Epidermal melanocyte (primary cell): ENCODE results near the gene SPOP.
A peak's percentile ranks its signal among the peaks of the same experiment; 100 is the strongest.

ENCODE experiments used
- DNase-seq: peaks from one replicate; pipeline ENCODE4 v3.0.0; 2011; ENCODE audit warnings: low spot score; ENCODE audit not compliant: insufficient read length

The SPOP gene

GRCh38 chr17:49585422-49586027 is 92.4 kb downstream of the SPOP start:
- DNase-seq, result no peak

DNA sequence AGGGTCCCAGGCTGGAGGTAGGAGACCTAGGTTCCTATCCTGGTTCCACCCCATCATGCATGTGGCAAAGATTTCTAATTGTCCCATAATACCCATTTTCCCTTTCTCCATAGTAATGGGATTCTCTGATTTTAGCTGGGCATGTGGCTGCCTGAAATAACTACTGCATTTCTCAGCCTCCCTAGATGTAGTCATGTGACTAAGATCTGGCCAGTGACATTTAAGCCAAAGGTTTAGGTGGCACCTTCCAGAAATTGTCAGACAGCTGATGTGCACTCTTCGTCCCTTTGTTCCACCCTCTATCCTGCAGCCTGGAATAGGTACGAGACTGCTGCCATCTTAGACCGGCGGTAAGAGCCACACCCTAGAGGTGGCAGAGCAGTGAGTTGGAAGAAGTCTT is 94.0 kb downstream of the SPOP start:
- no peak for DNase-seq

DNA sequence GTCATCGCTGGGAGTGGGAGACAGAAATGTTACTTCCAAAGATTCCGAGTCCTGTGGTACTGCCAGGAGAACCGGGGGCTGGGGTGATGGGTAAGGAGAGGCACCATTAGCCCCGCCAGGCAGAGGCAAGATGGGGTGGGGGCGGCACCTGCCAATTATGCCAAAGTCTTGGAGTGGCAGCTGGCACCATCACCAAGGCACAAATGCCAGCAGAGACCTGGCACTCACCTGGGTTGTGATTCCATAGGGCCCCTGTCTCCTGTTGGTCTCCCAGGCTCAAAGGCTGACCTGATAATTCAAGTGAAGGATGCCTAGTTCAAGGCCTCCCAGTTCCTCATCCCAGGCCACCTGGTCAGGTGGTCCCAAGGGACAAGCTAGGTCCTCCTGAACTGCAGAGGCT is 94.7 kb downstream of the SPOP start:
- no peak for DNase-seq

DNA sequence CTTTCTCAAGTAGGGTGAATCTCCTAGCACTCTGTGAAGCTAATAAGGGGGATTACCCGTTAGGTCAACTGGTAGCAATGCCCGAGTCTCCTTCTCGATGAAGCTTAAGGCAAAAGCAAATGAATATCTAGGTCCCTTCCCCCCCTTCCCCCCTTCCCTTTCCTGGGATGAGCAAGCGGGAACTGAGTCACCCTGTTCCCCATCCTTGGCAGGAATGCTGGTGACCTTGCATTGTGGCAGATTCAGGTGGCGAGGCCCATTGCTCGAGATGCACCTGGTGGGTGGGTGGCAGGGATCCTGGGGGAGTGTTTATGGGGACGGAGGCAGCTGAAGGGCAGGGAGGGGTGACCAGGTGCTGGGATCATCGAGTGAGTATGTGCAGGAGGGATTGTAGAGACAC is 95.1 kb downstream of the SPOP start:
- no peak for DNase-seq

- no peak for DNase-seq
Measured at GRCh38 chr17:49582055-49582722, 95.7 kb downstream of the SPOP start.

DNA sequence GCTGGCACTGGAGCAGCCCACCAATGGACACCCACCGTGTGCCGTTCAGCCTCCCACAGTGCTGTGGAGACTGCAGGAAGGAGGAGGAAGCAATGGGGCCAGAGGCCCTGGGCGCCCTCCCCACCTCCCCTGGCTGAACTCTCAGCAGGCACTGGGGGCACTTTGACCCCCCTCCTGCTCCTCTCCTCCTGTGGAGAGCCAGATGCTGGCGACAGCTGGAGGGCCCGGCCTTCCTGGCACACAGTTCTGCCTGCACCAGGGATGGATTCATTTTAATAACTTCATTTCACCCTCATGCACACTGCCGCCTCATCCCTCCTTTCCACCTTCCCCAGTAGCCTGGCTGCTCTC is 96.3 kb downstream of the SPOP start:
- DNase-seq, result no peak

GRCh38 chr17:49580981-49581647 is 96.8 kb downstream of the SPOP start:
- no peak for DNase-seq

DNA sequence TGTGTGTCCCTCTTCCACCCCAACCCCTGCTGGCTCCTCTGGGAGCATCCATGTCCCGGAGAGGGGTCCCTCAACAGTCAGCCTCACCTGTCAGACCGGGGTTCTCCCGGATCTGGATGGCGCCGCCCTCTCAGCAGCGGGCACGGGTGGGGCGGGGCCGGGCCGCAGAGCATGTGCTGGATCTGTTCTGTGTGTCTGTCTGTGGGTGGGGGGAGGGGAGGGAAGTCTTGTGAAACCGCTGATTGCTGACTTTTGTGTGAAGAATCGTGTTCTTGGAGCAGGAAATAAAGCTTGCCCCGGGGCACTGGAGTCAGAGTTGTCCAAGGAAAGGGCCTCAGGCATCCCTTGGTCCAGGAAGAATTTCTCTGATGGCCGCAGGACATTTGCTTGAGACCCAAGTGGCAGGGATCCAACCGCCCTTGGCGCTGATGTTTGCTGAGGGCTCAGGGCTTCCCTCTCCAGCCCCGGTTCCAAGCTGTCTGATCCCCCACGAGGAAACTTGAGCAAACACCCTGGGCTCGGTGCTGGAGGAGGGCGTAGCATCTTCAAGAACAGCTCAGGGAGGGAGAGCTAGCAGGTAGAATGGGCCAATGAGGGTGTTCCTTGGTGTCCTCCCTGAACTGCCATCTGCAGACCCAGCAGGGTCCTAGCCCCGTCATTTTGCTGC is 97.7 kb downstream of the SPOP start:
- peak; percentile 66 for DNase-seq

DNA sequence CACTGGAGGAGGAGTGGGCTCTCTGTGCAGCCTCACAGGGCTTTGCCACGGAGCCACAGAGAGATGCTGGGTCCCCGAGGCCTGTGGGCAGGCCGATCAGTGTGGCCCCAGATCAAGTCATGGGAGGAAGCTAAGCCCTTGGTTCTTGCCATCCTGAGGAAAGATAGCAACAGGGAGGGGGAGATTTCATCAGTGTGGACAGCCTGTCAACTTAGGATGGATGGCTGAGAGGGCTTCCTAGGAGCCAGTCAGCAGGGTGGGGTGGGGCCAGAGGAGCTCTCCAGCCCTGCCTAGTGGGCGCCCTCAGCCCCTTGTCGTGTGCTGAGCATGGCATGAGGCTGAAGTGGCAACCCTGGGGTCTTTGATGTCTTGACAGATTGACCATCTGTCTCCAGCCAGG is 98.4 kb downstream of the SPOP start:
- DNase-seq, result no peak

DNA sequence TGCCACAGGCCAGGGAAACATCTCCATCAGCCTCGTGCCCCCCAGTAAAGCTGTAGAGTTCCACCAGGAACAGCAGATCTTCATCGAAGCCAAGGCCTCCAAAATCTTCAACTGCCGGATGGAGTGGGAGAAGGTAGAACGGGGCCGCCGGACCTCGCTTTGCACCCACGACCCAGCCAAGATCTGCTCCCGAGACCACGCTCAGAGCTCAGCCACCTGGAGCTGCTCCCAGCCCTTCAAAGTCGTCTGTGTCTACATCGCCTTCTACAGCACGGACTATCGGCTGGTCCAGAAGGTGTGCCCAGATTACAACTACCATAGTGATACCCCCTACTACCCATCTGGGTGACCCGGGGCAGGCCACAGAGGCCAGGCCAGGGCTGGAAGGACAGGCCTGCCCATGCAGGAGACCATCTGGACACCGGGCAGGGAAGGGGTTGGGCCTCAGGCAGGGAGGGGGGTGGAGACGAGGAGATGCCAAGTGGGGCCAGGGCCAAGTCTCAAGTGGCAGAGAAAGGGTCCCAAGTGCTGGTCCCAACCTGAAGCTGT is 98.9 kb downstream of the SPOP start:
- no peak for DNase-seq

GRCh38 chr17:49578414-49578813 is 99.5 kb downstream of the SPOP start:
- no peak for DNase-seq

- DNase-seq, result no peak
Measured at GRCh38 chr17:49577963-49578362, 99.9 kb downstream of the SPOP start.

GRCh38 chr17:49577650-49577934 is 100.3 kb downstream of the SPOP start:
- DNase-seq, result no peak

- no peak for DNase-seq
Measured at GRCh38 chr17:49576917-49577649, 100.8 kb downstream of the SPOP start.

GRCh38 chr17:49576088-49576916 is 101.6 kb downstream of the SPOP start:
- DNase-seq, result no peak

DNA sequence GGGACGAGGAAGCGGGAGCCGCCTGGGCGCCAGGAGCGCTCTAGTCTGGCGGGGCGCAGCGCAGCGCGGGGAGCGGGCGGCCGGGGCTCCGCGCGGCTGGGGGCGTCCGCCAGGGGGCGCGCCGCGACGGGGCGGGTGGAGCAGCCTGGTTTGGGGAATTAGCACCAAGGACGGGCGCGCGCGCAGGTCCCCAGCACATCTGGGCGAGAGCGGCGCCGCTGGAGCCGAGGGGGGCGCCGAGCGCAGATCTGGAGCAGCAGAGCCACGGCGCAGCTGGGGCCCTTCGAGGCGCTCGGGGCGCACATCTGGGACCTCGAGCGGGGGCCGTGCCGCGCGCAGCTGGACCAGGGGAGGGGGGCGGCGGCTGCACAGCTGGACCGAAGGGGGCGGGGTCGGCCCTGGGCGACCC is 102.2 kb downstream of the SPOP start, which contains the start of gene NXPH3:
NXPH3 (plus strand) TSS at position 193 of the 409 bp plus-strand sequence. CDS start 349 bp downstream, outside the sequence.
- DNase-seq, result no peak

DNA sequence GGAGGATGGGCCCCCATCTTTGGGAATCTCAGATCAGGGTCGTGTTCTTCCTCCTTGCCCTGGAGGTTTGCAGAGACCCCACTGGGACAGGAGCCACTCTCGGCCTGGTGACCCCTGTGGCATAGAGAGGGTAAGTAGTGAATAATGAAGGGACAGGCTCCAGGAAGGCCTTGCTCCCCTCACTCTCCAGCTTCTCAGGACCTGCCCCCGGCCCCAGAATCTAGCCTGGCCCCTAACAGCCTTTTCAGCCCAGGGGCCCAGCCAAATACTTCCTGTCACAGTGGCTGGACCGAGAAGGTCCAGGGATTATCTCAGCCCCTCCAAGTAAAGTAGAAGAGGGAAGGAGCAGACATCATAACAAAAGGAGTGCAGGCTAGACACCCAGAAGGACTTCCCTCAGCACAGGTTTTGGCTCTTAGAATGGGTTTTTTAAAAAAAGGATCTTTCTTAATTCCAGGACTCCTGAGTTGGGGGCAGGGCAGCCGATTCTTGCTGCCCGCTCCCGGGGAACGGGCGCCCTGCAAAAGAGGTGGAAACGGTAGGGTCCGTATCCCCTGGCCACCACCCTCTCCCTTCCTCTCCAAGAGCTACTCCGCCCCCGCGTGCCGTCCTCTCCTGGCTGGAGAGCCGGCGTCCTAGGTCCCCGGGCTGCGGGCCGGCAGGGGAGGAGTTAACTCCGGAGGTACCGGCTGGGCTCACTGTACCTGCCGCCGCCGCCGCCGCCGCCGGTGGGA is 102.8 kb downstream of the SPOP start:
- no peak for DNase-seq

DNA sequence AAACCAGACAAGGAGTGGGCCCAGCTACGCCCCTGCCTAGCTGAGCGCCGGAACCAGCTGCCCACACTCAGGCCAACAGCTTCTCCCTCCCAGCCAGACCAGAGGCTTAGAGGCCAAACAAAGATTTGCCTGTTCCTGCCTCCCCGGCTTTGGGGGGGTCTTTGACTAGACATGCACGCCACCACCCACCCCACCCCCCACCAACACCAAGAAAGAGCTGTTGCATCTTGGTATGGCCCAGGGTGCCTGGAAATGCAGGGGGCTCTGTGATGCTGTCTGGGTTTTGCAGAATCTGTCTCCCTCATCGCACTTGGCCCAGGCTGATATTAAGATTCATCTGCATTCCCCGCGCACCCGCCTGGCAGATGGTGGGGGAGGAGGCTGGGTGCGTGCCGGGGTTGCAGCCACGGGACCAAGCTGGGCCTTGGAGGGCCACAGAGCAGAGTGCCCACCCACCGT is 103.5 kb downstream of the SPOP start:
- no peak for DNase-seq

GRCh38 chr17:49573510-49574322 is 104.2 kb downstream of the SPOP start:
- no peak for DNase-seq
